HG02884 (cell line): Measurements from ENCODE around the gene OCEL1.
"Not testable (repeated sequence)": the region's sequence is repeated elsewhere in the genome, so short reads cannot be mapped to it uniquely, and the experiment has no call there.

ENCODE experiments used
- ATAC-seq: cut with Tn5 transposase; IDR thresholded peaks from one replicate; pipeline ENCODE4 v1.9.1; 2021; ENCODE audit warnings: mild to moderate bottlenecking, moderate library complexity; ENCODE audit not compliant: unreplicated experiment

The OCEL1 gene

GRCh38 chr19:17260842-17261325 lies 34.9 kb downstream of the OCEL1 start:
- ATAC-seq = peak; percentile 70

- ATAC-seq = no peak
These were observed 36.5 kb downstream of the OCEL1 start for GRCh38 chr19:17262557-17262956.

GRCh38 chr19:17263712-17264640 lies 38.0 kb downstream of the OCEL1 start:
- ATAC-seq = no peak

- ATAC-seq = no peak
These were observed 38.6 kb downstream of the OCEL1 start, which contains the start of gene USHBP1 for GRCh38 chr19:17264641-17264979. USHBP1 (minus strand) TSS chr19:17264745; CDS start chr19:17264299, 446 bp downstream.

- no peak for ATAC-seq
These were observed 40.0 kb downstream of the OCEL1 start for GRCh38 chr19:17266026-17266425.

- peak; percentile 15 for ATAC-seq
These were observed 40.6 kb downstream of the OCEL1 start for GRCh38 chr19:17266589-17266974.

- peak; percentile 91 for ATAC-seq
These were observed 41.2 kb downstream of the OCEL1 start, which contains the start of gene BABAM1 for GRCh38 chr19:17266975-17267788. BABAM1 (plus strand) TSS chr19:17267443; CDS start chr19:17268807, 1,364 bp downstream.

- no peak for ATAC-seq
These were observed 42.7 kb downstream of the OCEL1 start for GRCh38 chr19:17268754-17269153.

GRCh38 chr19:17274892-17275291 lies 48.9 kb downstream of the OCEL1 start:
- not testable (repeated sequence) for ATAC-seq

- no peak for ATAC-seq
These were observed 49.6 kb downstream of the OCEL1 start for GRCh38 chr19:17275441-17276175.
